Measurements from ENCODE around the gene CAMSAP2. TPM values are rescaled to one million over a fixed set of nuclear protein-coding genes. Genes with fewer than 3 reads are reported as not detected.

Gene CAMSAP2
- total RNA-seq, 1 donor from 2014 or later = 39.5 TPM

GRCh38 chr1:200862713-200863415 lies 124.2 kb downstream of the CAMSAP2 start:
- TF ChIP-seq, protein P1, sequence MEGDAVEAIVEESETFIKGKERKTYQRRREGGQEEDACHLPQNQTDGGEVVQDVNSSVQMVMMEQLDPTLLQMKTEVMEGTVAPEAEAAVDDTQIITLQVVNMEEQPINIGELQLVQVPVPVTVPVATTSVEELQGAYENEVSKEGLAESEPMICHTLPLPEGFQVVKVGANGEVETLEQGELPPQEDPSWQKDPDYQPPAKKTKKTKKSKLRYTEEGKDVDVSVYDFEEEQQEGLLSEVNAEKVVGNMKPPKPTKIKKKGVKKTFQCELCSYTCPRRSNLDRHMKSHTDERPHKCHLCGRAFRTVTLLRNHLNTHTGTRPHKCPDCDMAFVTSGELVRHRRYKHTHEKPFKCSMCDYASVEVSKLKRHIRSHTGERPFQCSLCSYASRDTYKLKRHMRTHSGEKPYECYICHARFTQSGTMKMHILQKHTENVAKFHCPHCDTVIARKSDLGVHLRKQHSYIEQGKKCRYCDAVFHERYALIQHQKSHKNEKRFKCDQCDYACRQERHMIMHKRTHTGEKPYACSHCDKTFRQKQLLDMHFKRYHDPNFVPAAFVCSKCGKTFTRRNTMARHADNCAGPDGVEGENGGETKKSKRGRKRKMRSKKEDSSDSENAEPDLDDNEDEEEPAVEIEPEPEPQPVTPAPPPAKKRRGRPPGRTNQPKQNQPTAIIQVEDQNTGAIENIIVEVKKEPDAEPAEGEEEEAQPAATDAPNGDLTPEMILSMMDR (IDR thresholded peaks at IDR 0.05; ENCODE audit: unreplicated experiment) = no peak
- Mint-ChIP-seq H3K4me1 (ENCODE audit: unreplicated experiment) (no peaks in the 10 kb centered on the region), H3K27ac (ENCODE audit: unreplicated experiment) (no peak overlapping the region)

DNA sequence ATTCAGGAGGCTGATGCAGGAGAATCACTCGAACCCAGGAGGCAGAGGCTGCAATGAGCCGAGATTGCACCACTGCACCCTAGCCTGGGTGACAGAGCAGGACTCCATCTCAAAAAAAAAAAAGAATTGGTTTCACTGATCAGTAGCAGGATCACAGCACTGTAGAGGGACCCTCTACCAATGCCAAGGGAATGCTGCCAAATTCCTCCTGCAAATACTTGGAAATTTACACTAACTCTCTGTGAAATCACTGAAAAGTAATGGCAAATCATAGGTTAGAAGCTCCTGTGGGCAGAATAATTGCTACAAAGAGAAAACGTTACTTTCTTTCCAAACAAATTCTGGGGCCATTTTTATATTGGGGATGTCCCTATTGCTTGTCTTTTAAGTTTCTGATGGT lies 127.4 kb downstream of the CAMSAP2 start:
- no peak overlapping the region for H3K27ac Mint-ChIP-seq (ENCODE audit: unreplicated experiment)

More at GRCh38 chr1:200862713-200863415, 124.2 kb downstream of the CAMSAP2 start:
- Mint-ChIP-seq H3K36me3 (ENCODE audit: low read depth, unreplicated experiment) (peaks cover 12% of the 10 kb centered on the region), H3K9me3 (ENCODE audit: unreplicated experiment) (no peaks in the 10 kb centered on the region), H3K4me3 (ENCODE audit: unreplicated experiment) (no peak overlapping the region), H3K27me3 (ENCODE audit: unreplicated experiment) (peaks cover 3% of the 10 kb centered on the region)
- DNase-seq (ENCODE audit: low spot score) = no peak

DNA sequence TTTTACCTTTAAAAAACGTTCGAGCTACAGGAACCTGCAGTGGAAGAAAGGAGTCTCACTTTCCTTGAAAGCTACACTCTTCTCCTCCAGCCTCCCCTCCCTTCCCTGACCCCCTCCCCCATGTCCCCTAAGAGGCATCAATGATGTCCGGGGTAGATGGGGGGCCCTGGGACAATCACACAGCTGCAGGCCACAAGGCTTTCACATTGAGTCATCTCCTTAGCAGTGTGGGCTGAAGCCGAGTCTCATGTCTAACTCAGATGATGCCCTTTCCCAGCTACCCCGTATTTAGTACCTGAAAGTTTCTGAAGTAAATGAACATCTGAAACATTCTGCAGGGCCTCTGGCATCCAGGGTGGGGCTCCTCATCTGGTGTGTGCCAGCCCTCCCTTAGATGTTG lies 127.8 kb downstream of the CAMSAP2 start:
- Mint-ChIP-seq H3K4me3 (ENCODE audit: unreplicated experiment) (no peak overlapping the region), H3K36me3 (ENCODE audit: low read depth, unreplicated experiment) (peaks cover 12% of the 10 kb centered on the region), H3K4me1 (ENCODE audit: unreplicated experiment) (no peaks in the 10 kb centered on the region), H3K9me3 (ENCODE audit: unreplicated experiment) (no peaks in the 10 kb centered on the region), H3K27me3 (ENCODE audit: unreplicated experiment) (peaks cover 5% of the 10 kb centered on the region), H3K27ac (ENCODE audit: unreplicated experiment) (no peak overlapping the region)
- TF ChIP-seq, protein P1 (IDR thresholded peaks at IDR 0.05; ENCODE audit: unreplicated experiment) = no peak
- DNase-seq (ENCODE audit: low spot score) = no peak

More for the DNA sequence above, 127.4 kb downstream of the CAMSAP2 start:
- no peak overlapping the region for H3K4me3 Mint-ChIP-seq (ENCODE audit: unreplicated experiment)
- H3K9me3 Mint-ChIP-seq (ENCODE audit: unreplicated experiment) = no peaks in the 10 kb centered on the region
- peaks cover 12% of the 10 kb centered on the region for H3K36me3 Mint-ChIP-seq (ENCODE audit: low read depth, unreplicated experiment)
- no peak for DNase-seq (ENCODE audit: low spot score)
- H3K27me3 Mint-ChIP-seq (ENCODE audit: unreplicated experiment) = peaks cover 3% of the 10 kb centered on the region
- no peaks in the 10 kb centered on the region for H3K4me1 Mint-ChIP-seq (ENCODE audit: unreplicated experiment)
- TF ChIP-seq, protein P1 (IDR thresholded peaks at IDR 0.05; ENCODE audit: unreplicated experiment) = no peak

DNA sequence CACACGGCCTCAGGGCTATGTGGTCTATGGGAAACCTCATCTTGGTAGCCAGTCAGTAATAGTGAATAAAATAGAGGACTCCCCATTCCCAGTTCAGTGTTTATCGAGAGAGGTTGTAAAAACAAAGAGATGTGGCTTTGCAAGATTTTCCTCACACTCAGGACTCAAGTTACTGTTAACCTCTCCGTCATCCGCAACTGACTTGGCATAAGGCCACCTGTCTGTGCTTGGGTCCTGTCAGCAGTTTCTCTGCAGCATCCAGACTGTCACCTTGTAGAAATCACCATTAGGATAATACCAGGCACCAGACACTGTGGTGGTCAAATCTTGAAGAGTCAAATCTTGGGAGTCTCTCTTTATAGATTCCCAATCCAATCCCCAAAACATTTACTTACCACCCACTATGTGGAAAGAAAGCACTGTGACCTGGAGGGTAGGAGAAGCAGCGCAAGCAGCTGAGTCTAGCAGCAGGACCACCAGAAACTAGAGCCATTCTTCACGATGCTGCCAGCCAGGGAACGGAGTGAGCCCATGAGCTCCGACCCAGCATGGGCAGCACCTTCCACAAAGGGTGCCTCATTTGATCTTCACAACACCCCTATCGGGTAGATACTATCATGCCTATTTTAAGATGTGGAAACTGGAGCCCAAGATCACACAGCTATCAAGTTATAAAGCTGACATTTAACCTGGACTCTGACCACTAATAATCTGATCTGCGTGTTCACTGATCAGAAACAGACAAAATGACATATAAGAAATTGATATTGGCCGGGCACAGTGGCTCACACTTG lies 128.5 kb downstream of the CAMSAP2 start:
- Mint-ChIP-seq H3K36me3 (ENCODE audit: low read depth, unreplicated experiment) (peaks cover 9% of the 10 kb centered on the region), H3K4me3 (ENCODE audit: unreplicated experiment) (no peak overlapping the region), H3K9me3 (ENCODE audit: unreplicated experiment) (no peaks in the 10 kb centered on the region), H3K4me1 (ENCODE audit: unreplicated experiment) (no peaks in the 10 kb centered on the region), H3K27ac (ENCODE audit: unreplicated experiment) (no peak overlapping the region), H3K27me3 (ENCODE audit: unreplicated experiment) (peaks cover 5% of the 10 kb centered on the region)
- no peak for DNase-seq (ENCODE audit: low spot score)
- TF ChIP-seq, protein P1 (IDR thresholded peaks at IDR 0.05; ENCODE audit: unreplicated experiment) = no peak

GRCh38 chr1:200869376-200869752 lies 130.7 kb downstream of the CAMSAP2 start:
- Mint-ChIP-seq H3K27ac (ENCODE audit: unreplicated experiment) (no peak overlapping the region), H3K4me3 (ENCODE audit: unreplicated experiment) (no peak overlapping the region), H3K36me3 (ENCODE audit: low read depth, unreplicated experiment) (no peaks in the 10 kb centered on the region), H3K9me3 (ENCODE audit: unreplicated experiment) (no peaks in the 10 kb centered on the region), H3K27me3 (ENCODE audit: unreplicated experiment) (peaks cover 7% of the 10 kb centered on the region), H3K4me1 (ENCODE audit: unreplicated experiment) (no peaks in the 10 kb centered on the region)
- no peak for DNase-seq (ENCODE audit: low spot score)
- TF ChIP-seq, protein P1 (IDR thresholded peaks at IDR 0.05; ENCODE audit: unreplicated experiment) = no peak

All from endothelial cell (in vitro differentiated cells).